Effector CD8-positive, alpha-beta T cell (primary cell): Measurements from ENCODE around the gene ANKRD11.

Source experiments
- DNase-seq: peaks from one replicate; lab custom pipeline; 2025; lab: John Stamatoyannopoulos, UW

Gene ANKRD11

DNA sequence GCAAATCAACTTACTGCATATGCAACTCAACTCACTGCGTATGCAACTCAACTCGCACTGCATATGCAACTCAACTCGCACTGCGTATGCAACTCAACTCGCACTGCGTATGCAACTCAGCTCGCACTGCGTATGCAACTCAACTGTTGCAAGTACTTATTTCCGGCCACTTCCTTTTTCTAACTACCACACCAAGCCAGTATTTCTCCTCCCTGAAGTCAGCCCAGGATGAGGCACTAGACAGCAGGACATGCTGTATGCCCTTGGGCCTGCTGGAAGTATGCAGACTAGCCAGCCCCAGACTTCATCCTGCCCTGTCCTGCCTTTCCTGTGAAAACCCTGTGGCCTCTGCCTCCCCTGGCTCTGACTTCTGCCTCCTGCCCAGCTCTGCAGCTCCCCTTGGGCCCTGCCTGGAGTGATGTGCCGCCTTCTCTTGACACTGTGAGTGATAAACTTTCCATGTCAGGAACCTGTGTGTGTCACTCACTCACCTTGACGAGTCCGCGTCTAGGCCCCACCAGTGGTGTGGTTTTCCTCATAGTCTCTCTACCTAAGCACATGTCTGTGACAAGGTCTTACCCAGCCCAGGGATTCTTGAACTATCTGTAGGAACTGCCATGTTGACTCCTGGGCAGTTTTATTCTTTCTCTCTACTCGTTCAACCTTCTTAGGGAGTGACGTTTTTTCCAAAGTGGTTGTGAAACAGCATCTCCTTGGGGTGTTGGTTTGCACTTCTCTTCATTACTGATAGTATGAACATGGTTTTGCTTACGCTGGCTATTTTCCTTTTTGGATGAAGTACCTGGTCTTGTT, 256.5 kb downstream of the ANKRD11 start:
- no peak for DNase-seq

DNA sequence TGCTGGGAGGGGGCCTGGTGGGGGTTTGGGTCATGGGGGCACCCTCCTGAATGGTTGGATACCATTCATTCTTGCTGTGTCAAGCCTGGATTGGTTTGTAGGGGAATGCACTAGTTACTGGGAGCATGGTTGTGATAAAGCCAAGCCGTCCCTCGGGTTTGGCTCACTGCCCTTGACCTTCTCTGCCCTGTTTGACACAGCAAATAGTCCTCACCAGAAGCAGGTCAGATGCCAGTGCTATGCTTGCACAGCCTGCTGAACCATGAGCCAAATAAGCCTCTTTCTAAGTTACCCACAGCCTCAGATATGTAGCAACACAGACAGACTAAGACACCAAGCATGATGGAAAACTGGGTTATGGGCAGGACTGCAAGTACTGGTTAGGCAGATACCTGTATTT, 258.3 kb downstream of the ANKRD11 start:
- no peak for DNase-seq

DNA sequence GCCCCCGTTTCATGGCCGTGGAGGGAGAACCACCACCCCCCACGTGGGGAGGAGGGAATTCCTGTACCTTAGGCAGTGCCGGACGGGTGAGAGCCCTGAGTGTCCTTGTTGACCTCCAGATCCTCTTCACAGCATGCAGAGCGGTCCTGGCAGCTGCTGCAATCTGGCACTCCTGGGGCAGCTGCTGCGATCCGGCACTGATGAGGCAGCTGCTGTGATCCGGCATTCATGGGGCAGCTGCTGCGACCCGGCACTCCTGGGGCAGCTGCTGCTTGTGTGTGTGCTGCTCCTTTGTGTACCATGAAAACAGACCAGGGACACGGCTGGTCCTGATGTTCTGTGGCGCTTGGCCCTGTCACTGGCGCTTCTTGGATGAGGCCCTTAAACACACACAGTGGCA, 260.1 kb downstream of the ANKRD11 start:
- no peak for DNase-seq

DNA sequence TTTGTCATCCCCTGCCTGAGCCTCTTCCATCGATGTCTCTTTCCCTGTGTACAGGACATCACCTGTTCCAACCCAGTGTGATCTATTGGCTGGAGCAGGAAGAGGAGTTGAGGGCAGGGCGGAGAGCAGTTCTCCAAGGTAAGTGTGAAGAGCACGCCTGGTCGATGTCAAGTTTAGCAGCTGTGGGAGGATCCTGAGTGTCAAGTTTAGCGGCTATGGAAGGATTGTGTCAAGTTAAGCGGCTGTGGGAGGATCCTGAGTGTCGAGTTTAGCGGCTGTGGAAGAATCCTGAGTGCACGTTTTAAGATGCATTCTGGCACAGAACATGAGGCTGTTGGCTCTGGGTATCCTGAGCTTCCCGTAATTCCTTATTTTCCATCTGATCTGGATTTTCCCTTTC, 265.7 kb downstream of the ANKRD11 start:
- DNase-seq, result no peak

DNA sequence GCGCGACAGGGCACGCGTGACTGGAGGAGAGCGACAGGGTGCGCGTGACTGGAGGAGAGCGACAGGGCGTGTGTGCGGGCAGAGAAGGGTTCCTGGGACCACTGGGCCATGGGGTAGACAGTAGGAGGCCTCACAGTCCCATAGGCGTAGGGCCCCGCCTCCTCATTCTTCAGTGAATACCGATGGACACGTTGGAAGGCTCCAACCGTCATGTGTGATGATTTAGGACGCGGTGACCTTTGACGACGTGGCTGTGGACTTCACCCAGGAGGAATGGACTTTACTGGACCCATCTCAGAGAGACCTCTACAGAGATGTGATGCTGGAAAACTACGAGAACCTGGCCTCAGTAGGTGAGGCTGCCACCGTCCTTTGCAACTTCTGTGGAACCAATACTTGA, 267.4 kb downstream of the ANKRD11 start:
- DNase-seq, result no peak

DNA sequence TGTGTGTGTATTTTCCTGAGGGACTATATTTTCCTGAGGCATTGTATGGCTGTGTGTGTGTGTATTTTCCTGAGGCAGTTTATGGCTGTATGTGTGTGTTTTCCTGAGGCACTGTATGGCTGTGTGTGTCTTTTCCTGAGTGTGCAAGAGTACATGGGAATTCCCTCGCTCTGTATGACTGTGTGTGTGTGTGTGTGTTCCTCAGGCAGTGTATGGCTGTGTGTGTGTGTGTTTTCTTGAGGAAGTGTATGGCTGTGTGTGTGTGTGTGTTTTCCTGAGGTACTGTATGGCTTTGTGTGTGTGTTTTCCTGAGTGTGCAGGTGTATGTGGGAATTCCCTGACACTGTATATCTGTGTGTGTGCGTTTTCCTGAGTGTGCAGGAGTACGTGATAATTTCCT, 268.8 kb downstream of the ANKRD11 start:
- DNase-seq, result no peak

DNA sequence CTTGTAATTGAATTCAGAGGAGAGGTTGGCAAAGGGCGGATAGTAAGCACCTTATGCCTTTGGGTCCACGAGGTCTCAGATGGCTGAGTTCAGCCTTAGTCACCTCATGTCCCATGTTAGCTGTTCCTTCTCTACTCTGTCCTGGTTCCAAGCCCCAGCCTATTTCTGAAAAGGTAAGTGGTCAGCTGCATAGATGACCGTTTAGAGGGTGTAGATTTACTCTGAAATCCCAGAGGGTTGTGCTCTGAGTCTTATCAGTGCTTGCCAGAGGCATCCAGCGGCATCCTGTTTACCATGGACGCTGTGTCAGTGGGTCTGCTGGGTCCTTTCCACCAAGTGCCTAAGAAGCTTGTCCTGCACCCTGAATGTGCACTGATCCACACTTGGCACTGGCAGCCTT, 271.0 kb downstream of the ANKRD11 start:
- DNase-seq, result no peak
